NCI-H2107 (cell line): Measurements from ENCODE around the gene RAB11FIP3.

Experiments used
- DNase-seq: peaks from one replicate; lab custom pipeline; 2025; lab: John Stamatoyannopoulos, UW

The RAB11FIP3 gene

GRCh38 chr16:554640-555365 lies 129.4 kb downstream of the RAB11FIP3 start:
- no peak for DNase-seq

GRCh38 chr16:555528-556473 lies 130.4 kb downstream of the RAB11FIP3 start:
- DNase-seq: no peak

GRCh38 chr16:556474-557173 lies 131.2 kb downstream of the RAB11FIP3 start:
- DNase-seq: no peak

GRCh38 chr16:557463-558297 lies 132.2 kb downstream of the RAB11FIP3 start:
- DNase-seq: no peak

- DNase-seq: no peak
Observed at GRCh38 chr16:558298-559020, 133.0 kb downstream of the RAB11FIP3 start.

- DNase-seq: no peak
Observed at GRCh38 chr16:559021-559380, 133.6 kb downstream of the RAB11FIP3 start.

GRCh38 chr16:559411-560203 lies 134.2 kb downstream of the RAB11FIP3 start:
- no peak for DNase-seq

GRCh38 chr16:560204-560700 lies 134.8 kb downstream of the RAB11FIP3 start, which contains the start of gene PRR35:
TSS of gene PRR35 (plus strand) at chr16:560394. CDS start at chr16:563295, 2,901 bp downstream.
- DNase-seq: no peak

- DNase-seq: no peak
Observed at GRCh38 chr16:560701-561412, 135.4 kb downstream of the RAB11FIP3 start.

GRCh38 chr16:561413-561794 lies 136.0 kb downstream of the RAB11FIP3 start:
- no peak for DNase-seq

GRCh38 chr16:561957-562938 lies 136.8 kb downstream of the RAB11FIP3 start:
- DNase-seq: no peak

GRCh38 chr16:563072-563644 lies 137.7 kb downstream of the RAB11FIP3 start:
- no peak for DNase-seq

GRCh38 chr16:564690-565418 lies 139.4 kb downstream of the RAB11FIP3 start:
- DNase-seq: no peak

GRCh38 chr16:565419-566330 lies 140.2 kb downstream of the RAB11FIP3 start:
- no peak for DNase-seq

GRCh38 chr16:566475-567372 lies 141.3 kb downstream of the RAB11FIP3 start, which contains the start of gene NHLRC4:
TSS of gene NHLRC4 (plus strand) at chr16:567005. CDS start at chr16:568048, 1,043 bp downstream.
- no peak for DNase-seq
